Upper lobe of left lung (tissue), 6 donors: ENCODE results near the gene PPBP. TPM values are rescaled to one million over a fixed set of nuclear protein-coding genes. Genes with fewer than 3 reads are reported as not detected.

ENCODE experiments used
- ATAC-seq, 2 donors: fragments of 200-7000 bp; cut with Tn5 transposase; one replicate each; pipeline ENCODE4 v1.9.1; 2022; ENCODE audit warnings: mild to moderate bottlenecking in 2 of 2, moderate library complexity in 2 of 2; ENCODE audit not compliant: low FRiP score in 2 of 2
- DNase-seq, 2 donors: peaks; one replicate each; pipeline ENCODE4 v3.0.0-alpha.2; 2019 to 2020
- H3K27ac ChIP-seq, 4 donors: fragments of 200-600 bp; sonication (generic); one replicate each; pipeline ENCODE4 v1.5.1; 2016 to 2019
- H3K27me3 ChIP-seq, 4 donors: fragments of 200-600 bp; sonication (generic); one replicate each; pipeline ENCODE4 v1.5.1; 2017 to 2019
- H3K36me3 ChIP-seq, 4 donors: fragments of 200-600 bp; sonication (generic); one replicate each; pipeline ENCODE4 v1.5.1; 2016 to 2019
- H3K4me1 ChIP-seq, 4 donors: fragments of 200-600 bp; sonication (generic); one replicate each; pipeline ENCODE4 v1.5.1; 2018 to 2019
- H3K4me3 ChIP-seq, 4 donors: fragments of 200-600 bp; sonication (generic); one replicate each; pipeline ENCODE4 v1.5.1; 2017 to 2019; ENCODE audit warnings: mild to moderate bottlenecking in 2 of 4, moderate library complexity in 1 of 4
- H3K9me3 ChIP-seq, 4 donors: fragments of 200-600 bp; sonication (generic); one replicate each; pipeline ENCODE4 v1.5.1; 2018 to 2019
- EP300 ChIP-seq, 4 donors: sonication (generic); formaldehyde crosslinking; IDR thresholded peaks; one replicate each; pipeline ENCODE4 v1.5.1; 2017; ENCODE audit warnings: antibody characterized with exemption in 4 of 4, control low read depth in 2 of 4
- POLR2A ChIP-seq, 4 donors: fragments of 450-650 bp; IDR thresholded peaks; one replicate each; pipeline ENCODE4 v1.5.1; 2016 to 2017; ENCODE audit warnings: antibody characterized with exemption in 4 of 4, mild to moderate bottlenecking in 2 of 4
- POLR2AphosphoS5 ChIP-seq, 2 donors: sonication (generic); formaldehyde crosslinking; IDR thresholded peaks; one replicate each; pipeline ENCODE4 v1.5.1; 2017; ENCODE audit warnings: antibody characterized with exemption in 2 of 2
- WGBS, 2 donors: methylation state at CpG; one replicate each; pipeline ENCODE4 v1.1.5; 2017 to 2018; 5-methylcytosine and 5-hydroxymethylcytosine counted together
- total RNA-seq, 6 donors: library from RNA; depleted of rRNA in 4 of 6; stranded (reverse); fragments of >200 nt in 4 of 6; gene quantifications; one replicate each; pipeline versions ENCODE4 v1.1.0 to v1.2.1, GENCODE V29; 2016 to 2021
- TF ChIP-seq, protein P1 (sequence below), 6 experiments: fragments of 450-650 bp in 4 of 6; fragments of 200-600 bp in 2 of 6; sonication (generic) in 2 of 6; IDR thresholded peaks; one replicate each; pipeline ENCODE4 v1.5.1; 2016 to 2019; ENCODE audit warnings: antibody characterized with exemption in 6 of 6
- donor health status: DM: no; HTN: no; CAD: no; lungs with moderate emphysema.
- donor health status: DM: no; HTN: yes; CAD: no; lungs with severe emphysema.

Gene PPBP
- total RNA-seq, 6 donors from 2014 or later: 1.4 to 32.2 (median 6.0) TPM; not detected in 1

DNA sequence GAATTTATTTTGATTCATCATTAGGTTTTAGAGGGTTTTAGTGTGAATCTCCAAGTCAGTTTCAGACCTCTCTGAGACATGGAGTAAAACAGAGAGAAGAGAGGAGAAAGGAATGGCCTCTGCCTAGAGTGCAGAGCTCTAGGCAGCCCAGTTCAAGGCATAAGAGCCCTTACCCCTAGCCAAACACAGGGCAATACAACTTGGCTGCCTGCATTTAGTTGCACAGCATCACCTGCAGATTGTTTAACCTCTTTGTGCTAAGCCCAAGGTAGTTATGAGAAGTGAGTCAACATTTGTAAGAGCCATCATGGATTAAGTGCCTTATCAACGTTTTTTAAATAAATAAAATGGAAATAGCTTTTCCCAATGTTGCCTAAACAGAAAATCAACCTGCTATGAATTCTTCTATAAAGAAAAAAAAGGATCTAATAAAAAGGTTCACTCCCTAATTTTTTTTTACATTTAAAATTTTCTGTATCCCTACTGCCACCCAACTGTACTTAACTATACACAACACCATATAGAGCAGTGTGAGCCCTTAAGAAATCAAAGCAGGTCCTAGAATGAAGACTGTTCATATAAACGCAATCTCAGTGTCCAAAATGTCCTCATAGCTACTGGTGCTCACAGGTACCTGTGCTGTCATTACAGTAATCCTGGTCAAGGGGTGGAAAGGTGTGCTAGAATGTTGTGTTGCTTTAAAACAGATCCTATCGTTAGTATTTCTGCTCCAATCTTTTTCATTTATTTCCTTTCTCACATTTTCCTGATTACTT is 42.1 kb downstream of the PPBP start:
- Histone ChIP-seq H3K4me1 (peaks cover 12 to 19% (median 15%) of the 10 kb centered on the region in 4 donors), H3K9me3 (no peaks in the 10 kb centered on the region), H3K36me3 (no peaks in the 10 kb centered on the region), H3K4me3 (no peak overlapping the region), H3K27ac (no peak overlapping the region), H3K27me3 (peaks cover 0 to 10% (median 0%) of the 10 kb centered on the region in 4 donors)
- 58 to 63% methylated on average over 3 of the region's 3 CpGs for WGBS, 2 donors
- peak; percentile 55 to 90 for ATAC-seq
- TF ChIP-seq POLR2A (IDR thresholded peaks at IDR 0.05) (no peak), EP300 (IDR thresholded peaks at IDR 0.05) (peak in 1 of 4 donors; percentile 25), POLR2AphosphoS5 (IDR thresholded peaks at IDR 0.05) (no peak)
- TF ChIP-seq, protein P1, sequence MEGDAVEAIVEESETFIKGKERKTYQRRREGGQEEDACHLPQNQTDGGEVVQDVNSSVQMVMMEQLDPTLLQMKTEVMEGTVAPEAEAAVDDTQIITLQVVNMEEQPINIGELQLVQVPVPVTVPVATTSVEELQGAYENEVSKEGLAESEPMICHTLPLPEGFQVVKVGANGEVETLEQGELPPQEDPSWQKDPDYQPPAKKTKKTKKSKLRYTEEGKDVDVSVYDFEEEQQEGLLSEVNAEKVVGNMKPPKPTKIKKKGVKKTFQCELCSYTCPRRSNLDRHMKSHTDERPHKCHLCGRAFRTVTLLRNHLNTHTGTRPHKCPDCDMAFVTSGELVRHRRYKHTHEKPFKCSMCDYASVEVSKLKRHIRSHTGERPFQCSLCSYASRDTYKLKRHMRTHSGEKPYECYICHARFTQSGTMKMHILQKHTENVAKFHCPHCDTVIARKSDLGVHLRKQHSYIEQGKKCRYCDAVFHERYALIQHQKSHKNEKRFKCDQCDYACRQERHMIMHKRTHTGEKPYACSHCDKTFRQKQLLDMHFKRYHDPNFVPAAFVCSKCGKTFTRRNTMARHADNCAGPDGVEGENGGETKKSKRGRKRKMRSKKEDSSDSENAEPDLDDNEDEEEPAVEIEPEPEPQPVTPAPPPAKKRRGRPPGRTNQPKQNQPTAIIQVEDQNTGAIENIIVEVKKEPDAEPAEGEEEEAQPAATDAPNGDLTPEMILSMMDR (IDR thresholded peaks at IDR 0.05): no peak
- DNase-seq: peak in 1 of 2 donors; percentile 77

GRCh38 chr4:73945140-73945539 is 42.9 kb downstream of the PPBP start:
- no peak for TF ChIP-seq EP300 (IDR thresholded peaks at IDR 0.05)
- no peak for TF ChIP-seq POLR2A (IDR thresholded peaks at IDR 0.05)
- TF ChIP-seq, protein P1 (IDR thresholded peaks at IDR 0.05): no peak
- no peak for TF ChIP-seq POLR2AphosphoS5 (IDR thresholded peaks at IDR 0.05)
- H3K4me3 ChIP-seq: no peak overlapping the region
- no peaks in the 10 kb centered on the region for H3K36me3 ChIP-seq
- no peak overlapping the region for H3K27ac ChIP-seq
- H3K27me3 ChIP-seq: peaks cover 0 to 10% (median 0%) of the 10 kb centered on the region in 4 donors
- DNase-seq: no peak
- peaks cover 12 to 19% (median 15%) of the 10 kb centered on the region in 4 donors for H3K4me1 ChIP-seq
- 59 to 65% methylated on average over 3 to 4 of the region's 4 CpGs for WGBS, 2 donors
- no peak for ATAC-seq
- H3K9me3 ChIP-seq: no peaks in the 10 kb centered on the region

DNA sequence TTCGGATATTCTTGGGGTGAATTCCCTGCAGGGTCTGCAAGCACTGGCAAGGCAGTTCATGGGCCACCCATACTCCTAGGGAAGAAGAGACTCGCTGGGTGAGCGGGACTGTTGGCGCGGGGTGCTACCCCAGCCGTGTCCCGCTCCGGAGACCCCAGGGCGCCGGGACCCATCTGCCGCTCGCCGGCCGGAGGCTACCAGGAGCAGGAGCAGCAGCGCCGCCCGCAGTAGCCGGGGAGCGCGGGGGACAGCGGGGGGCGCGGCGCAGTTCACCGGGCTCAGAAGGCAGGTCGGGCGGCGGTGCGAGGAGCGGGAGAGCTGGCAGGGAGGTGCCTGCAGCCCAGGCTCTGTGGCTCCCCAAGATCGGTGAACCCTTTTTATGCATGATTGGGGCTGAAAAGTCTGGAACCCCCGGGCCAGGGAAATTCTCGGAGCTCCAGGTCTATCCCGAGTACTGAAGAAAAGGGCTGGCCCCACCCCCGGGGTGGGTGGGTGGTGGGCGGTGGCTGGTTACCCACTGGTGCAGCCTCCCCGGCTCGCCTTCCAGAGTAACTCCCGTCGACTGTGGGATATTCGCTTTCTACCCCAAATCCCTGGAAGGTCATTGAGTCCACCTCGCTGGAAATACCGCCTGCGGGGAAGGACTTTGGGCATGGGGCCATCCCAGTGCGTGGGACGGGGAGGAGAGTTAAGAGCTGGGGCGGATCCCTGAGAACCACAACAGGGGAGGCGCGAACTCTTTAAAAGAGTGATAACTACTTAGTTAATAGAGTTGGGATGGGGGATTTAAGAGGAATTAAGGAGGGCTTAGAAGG is 43.7 kb downstream of the PPBP start:
- DNase-seq: peak; percentile 30 to 86
- Histone ChIP-seq H3K4me3 (peak overlapping the region in 3 of 4 donors; percentile 32 to 48 (median 45)), H3K27ac (no peak overlapping the region), H3K4me1 (peaks cover 12 to 19% (median 15%) of the 10 kb centered on the region in 4 donors), H3K36me3 (no peaks in the 10 kb centered on the region), H3K9me3 (no peaks in the 10 kb centered on the region), H3K27me3 (peaks cover 0 to 10% (median 0%) of the 10 kb centered on the region in 4 donors)
- peak; percentile 47 to 80 for ATAC-seq
- TF ChIP-seq, protein P1 (IDR thresholded peaks at IDR 0.05): no peak
- WGBS, 2 donors: 4 to 14% methylated on average over 9 to 40 of the region's 49 CpGs

- Histone ChIP-seq H3K4me1 (peaks cover 12 to 19% (median 15%) of the 10 kb centered on the region in 4 donors), H3K36me3 (no peaks in the 10 kb centered on the region), H3K4me3 (peak overlapping the region in 1 of 4 donors; percentile 32), H3K27me3 (peaks cover 0 to 10% (median 0%) of the 10 kb centered on the region in 4 donors), H3K9me3 (no peaks in the 10 kb centered on the region), H3K27ac (no peak overlapping the region)
- TF ChIP-seq EP300 (IDR thresholded peaks at IDR 0.05): no peak
- TF ChIP-seq POLR2AphosphoS5 (IDR thresholded peaks at IDR 0.05): no peak
- TF ChIP-seq POLR2A (IDR thresholded peaks at IDR 0.05): no peak
- TF ChIP-seq, protein P1 (IDR thresholded peaks at IDR 0.05): no peak
- DNase-seq (no peak), ATAC-seq (no peak)
Measured at GRCh38 chr4:73943555-73943954, 44.4 kb downstream of the PPBP start.
